DLD1 (cell line): ENCODE measurements around the gene AK6.
"Not testable (repeated sequence)": the region's sequence is repeated elsewhere in the genome, so short reads cannot be mapped to it uniquely, and the experiment has no call there.

Experiments
- in situ Hi-C: cut with HindIII; loops from 2 replicates; pipeline ENCODE4 v1.10.0; 2017; ENCODE audit warnings: low sequenced_read_pairs

The AK6 gene

GRCh38 chr5:69341520-69342161, 27.7 kb downstream of the AK6 start:
- in situ Hi-C loops: no loop called here

DNA sequence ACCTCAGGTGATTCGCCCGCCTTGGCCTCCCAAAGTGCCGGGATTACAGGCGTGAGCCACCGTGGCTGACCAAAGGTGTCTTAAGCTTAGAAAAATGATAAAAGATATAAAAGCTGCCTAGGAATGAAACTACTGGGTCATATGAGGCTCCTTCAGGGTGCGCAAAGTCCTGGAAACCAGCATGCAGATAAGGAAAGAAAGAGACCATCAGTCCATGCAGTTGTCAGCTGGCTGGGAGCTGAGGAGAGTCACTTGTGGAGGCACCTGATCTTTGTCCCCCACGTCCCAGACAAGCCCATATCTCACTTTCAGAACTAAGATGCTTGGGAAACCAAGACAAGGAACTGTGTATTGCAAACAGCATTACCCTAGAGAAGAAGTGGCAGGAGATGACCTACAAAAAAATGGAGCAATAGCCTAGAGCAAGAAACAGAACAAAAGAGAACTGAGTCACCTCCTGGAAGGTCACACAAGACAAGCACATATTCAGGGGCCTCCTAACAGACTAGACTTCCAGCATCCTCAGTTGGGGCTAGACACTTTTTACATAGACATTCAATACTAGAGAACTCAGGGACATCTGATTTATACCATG, 33.9 kb downstream of the AK6 start:
- in situ Hi-C loops: no loop called here

DNA sequence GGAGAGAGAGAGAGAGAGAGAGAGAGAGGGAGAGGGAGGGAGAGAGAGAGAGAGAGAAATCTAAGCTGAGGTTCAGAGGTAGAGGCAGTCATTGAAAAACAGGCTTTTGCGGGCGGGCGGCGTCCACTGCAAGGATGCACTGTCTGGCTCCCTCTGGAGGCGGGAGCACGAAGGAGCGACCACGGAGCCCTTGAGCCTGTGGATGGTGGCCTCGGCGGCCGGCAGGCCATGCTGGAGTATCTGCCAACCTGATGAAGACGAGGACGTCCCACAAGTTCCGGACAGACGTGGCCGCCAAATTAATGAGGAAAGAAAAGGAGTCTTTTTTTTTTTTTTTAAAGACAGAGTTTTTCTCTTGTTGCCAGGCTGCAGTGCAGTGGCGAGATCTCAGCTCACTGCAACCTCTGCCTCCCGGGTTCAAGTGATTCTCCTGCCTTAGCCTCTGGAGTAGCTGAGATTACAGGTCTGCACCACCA, 34.5 kb downstream of the AK6 start:
- in situ Hi-C loops: no loop called here

- in situ Hi-C loops: not testable (repeated sequence)
These were observed 35.5 kb downstream of the AK6 start for GRCh38 chr5:69333668-69334315.

- in situ Hi-C loops: no loop called here
These were observed 37.5 kb downstream of the AK6 start for GRCh38 chr5:69331528-69332445.

GRCh38 chr5:69329905-69330489, 39.3 kb downstream of the AK6 start:
- in situ Hi-C loops: no loop called here

DNA sequence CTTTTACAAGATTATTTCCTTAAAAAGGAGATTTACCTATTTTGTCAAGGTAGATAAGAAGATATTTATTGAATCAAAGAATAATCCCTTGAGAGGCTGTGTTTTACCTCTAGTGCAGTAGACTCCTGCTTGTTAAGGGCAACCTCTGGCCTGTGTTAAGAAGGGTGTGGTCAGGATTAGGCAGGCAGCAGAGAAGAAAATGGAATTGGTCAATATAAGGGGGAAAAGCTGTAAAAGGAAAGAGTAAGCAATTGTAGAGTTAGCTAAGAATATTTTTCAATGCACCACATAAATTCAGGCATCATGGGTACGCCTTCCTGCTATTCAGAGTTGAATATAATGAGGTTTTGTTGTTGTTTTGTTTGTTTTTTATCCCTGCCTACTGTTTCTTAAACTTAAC, 43.0 kb downstream of the AK6 start:
- in situ Hi-C loops: no loop called here

GRCh38 chr5:69317391-69317790, 51.9 kb downstream of the AK6 start:
- in situ Hi-C loops: no loop called here

DNA sequence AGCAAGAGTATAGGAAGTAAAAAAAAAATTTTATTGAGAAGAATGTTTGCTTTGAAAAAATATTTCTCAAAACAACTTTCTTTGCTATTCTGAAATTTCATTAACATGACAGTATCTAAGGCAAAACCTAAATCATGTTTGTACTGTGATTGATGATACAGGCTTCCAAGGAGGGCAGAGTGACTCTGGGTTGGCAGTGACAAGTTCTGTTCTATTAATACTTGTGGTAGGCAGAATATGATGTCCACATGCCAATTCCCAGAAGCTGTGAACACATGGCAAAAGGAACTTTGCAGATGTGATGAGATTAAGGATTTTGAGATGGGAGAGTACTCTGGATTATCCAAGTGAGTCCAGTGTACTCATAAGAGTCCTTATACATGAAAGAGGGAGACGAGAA, 53.3 kb downstream of the AK6 start:
- in situ Hi-C loops: no loop called here

DNA sequence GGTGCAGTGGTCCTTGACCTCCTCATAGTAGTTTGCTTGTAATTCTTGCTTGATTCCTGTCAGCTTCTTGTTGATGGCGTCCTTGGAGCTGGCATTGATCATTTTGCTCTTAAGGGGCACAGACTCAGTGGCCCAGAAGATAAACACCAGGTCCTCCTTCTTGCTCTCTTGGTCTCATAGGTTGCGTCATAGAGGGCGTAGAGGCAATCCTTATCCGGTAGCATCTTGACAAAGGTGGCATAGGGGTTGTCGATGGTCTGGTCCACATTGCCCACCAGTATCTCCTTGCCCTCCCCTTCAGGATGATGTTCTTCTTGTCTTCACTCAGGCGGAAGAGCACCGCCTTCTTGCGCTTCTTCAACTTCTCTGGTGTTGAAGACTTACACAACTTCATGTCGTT, 55.9 kb downstream of the AK6 start:
- in situ Hi-C loops: no loop called here

GRCh38 chr5:69312459-69313160, 56.7 kb downstream of the AK6 start:
- in situ Hi-C loops: no loop called here

DNA sequence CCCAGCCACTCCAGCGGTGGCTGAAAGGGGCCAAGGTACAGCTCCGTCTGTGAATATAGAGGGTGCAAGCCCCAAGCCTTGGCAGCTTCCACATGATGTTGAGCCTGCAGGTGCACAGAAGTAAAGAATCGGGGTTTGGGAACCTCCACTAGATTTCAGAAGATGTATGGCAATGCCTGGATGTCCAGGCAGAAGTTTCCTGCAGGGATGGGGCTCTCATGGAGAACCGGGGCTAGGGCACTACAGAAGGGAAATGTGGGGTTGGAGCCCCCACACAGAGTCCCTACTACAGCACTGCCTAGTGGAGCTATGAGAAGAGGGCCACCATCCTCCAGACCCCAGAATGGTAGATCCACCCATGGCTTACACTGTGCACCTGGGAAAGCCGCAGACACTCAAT, 59.9 kb downstream of the AK6 start:
- in situ Hi-C loops: no loop called here

GRCh38 chr5:69308046-69308553, 61.2 kb downstream of the AK6 start:
- in situ Hi-C loops: no loop called here

GRCh38 chr5:69305512-69305911, 63.8 kb downstream of the AK6 start:
- in situ Hi-C loops: no loop called here
